HG02840 (cell line): ENCODE measurements around the gene LKAAEAR1.
A peak's percentile ranks its signal among the peaks of the same experiment; 100 is the strongest.

ENCODE experiments used
- ATAC-seq: cut with Tn5 transposase; IDR thresholded peaks from one replicate; pipeline ENCODE4 v1.9.1; 2021; ENCODE audit warnings: mild to moderate bottlenecking, moderate library complexity, moderate number of reproducible peaks; ENCODE audit not compliant: unreplicated experiment, low FRiP score

Gene LKAAEAR1

DNA sequence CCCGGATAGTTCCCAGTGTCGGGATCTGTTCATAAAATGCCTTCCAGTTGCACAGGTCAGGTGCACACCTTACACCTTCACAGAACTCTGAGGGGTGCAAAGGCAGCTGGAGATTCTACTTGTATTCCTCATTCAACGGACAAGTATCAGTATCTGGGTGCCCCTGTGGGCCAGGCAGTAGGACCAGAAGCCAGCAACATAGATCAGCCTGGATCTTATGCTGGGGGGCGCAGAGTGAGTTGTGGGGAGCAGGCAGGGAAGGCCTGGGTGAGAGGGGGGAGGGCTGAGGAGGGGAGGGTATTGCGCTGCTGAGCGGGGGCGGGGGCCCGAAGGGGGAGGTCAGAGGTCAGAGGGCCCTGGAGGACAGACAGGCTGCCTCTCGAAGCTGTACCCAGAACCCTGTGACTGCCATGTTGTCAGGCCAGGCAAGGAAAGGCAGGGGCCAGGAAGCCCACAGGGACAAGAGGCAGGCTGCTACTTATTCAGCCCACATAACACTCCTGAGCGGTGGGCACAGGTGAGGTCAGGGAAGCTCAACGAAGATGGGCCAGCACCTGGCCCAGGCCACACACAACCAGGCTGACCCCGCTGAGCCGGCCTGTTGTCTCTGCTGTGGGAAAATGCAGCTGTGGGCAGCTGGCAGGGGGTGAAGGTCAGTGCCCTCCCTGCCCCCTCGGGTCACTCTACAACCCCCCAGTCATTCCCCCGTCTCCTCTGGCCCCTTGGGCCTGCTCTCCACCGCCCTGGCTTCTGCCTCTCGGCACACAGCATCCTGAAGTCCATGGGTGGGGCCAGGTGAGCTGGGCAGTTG is 3.2 kb downstream of the LKAAEAR1 start:
- ATAC-seq = no peak

DNA sequence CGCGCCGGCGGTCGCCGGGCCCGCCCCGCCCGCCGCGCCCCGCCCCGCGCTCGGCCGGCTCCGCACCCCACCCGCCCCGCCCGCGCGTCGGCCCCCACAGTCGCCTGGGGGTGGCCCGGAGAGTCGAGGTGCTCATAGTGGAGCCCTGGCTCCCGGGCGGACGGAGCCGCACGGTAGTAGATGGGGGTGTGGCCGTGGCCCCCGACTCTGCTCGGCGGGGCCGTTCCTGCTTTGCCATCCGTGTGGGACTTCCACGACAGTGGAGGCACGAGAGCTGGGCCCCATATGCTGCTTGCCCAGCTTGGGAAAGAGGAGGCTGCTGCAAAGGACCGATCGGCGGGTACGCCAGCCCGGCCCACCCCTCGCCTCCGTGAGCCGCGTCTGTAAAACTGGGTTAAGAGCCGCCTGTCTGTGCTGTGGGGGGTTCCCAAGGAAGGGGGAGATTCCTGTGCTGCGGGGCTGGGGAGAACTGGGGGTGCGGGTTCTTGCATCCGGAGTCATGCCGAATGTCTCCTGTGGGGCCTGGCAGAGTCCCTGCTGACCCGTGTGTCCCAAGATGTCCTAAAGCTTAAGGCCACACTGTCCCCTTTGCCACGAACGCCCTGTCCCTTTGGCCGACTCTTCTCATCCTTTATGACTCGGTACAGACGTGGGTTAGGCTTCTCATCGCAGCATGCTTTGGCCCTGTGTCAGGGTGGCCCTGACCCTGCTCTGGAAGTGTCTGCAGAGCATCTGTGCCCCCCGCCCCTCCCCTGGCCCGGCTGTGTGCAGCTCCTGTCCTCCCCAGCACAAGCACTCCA is 4.0 kb downstream of the LKAAEAR1 start, which contains the start of gene OPRL1:
Gene OPRL1, plus strand, starts transcription at position 70 of the 800 bp plus-strand sequence. CDS start 12,639 bp downstream, outside the sequence.
- ATAC-seq = no peak

DNA sequence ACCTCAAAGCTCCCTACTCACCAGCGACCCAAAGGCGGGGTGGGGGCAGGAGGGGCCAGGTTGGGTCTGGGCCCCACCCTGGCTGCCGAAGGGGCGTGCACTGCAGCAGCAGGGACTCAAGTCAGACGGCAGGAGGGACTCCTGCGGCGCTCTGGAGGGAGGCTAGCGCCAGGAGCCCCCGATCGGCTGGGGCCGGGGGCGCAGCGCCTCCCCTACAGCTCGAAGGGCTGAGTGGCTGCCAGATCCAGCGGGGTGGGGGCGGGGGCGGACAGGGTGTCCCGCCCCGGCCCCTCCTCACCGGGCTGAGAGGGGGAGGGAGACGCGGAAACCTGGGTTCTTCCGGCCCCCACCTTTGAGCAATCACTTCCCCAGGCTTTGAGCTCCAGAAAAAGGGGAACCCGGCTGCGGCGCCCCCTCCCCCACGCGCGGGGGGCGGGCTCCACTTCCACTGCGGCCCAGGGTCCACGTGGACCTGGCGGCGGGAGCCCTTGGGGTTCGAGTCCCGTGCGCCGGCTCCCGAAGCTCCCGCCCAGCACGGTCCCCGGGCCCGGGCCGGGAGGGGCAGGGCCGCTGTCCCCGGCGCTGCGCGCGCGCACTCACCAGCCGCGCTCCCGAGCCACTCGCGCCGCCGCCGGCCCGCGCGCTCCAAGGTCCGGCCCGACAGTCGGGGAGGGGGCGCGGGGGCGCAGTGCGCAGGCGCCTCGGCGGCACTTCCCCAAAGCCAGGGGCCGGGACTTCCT is 4.8 kb downstream of the LKAAEAR1 start, which contains the start of gene RGS19:
Gene RGS19, minus strand, starts transcription at position 246 of the 740 bp plus-strand sequence. CDS start 2,632 bp downstream, outside the sequence.
- peak; percentile 35 for ATAC-seq

DNA sequence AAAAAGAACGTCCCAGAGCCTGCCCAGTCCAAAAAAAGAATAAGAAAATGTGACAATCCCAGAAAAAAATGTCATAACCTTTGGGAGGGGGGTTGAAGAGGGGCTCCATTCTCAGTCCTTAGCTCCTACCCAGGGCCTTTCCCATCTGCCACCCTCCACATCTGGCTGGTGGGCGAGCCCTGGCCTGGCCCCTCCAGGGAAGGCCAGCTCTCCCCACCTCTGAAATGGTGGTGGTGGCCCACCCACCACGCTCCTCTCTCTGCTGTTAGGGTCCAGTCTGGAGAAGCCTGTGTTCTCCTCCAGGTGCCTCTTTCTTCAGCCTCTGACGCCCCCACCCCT is 5.3 kb downstream of the LKAAEAR1 start:
- ATAC-seq = no peak

GRCh38 chr20:64077876-64078551 is 6.2 kb downstream of the LKAAEAR1 start:
- ATAC-seq = no peak

- no peak for ATAC-seq
These were observed 6.7 kb downstream of the LKAAEAR1 start for GRCh38 chr20:64077541-64077875.

DNA sequence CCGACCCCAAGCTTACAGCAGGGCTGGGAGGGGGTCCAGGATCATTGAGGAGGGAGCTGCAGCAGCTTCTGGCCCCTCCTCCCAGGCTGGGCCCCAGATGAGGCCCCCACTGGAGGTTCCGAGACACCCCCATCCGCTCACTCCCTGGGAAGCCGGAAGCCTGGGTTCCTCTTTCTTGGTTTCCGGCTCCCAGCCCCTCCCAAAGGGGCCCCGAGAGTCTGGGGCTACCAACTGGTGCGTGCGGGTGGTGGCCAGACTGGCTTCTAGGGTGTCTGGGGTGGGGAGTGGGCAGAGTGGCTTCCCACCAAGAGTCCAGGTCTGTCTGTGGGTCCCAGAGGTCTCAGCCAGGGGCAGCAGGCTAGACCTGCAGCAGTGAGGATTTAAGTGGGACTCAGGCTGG is 7.1 kb downstream of the LKAAEAR1 start:
- no peak for ATAC-seq

DNA sequence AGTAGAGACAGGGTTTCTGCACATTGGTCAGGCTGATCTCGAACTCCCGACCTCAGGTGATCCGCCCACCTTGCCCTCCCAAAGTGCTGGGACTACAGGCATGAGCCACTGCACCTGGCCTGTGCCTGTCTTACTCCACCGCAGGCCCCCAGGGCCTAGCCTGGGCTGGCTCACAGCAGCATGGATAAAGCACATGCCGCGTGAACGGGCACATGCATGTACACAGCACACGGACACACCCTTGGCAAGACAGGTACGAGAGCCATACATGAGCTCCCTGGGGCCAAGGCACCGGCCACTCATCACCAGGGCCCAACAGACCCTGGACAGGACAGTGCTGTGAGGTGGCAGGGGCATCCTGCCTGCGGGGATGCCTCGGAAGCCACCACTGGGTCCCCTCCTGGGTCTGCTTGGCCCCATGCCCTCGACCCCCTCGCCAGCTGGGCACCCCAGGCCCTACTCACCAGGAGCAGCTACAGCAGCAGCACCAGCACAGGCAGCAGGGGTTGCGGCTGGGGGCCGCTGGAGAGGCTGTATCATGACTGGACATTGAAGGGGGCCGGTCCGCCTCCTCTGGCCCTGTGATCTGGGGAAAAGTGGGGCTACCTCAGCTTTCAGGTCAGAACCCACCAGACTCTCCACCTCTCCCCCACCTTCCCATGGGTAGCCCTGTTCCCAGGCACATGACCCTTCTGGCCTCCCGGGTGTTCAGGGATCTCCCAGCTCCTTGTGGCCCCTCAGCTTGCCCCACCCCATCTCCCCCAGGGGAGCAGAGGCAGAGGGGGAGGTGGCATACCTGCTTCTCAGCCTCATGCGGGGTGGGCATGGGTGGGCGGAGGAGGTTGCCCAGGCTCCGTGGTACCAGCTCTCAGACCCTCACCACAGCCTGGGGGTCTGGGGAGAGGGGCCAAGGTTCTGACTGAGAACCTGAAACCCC is 7.9 kb downstream of the LKAAEAR1 start:
- no peak for ATAC-seq

GRCh38 chr20:64075556-64075955 is 8.6 kb downstream of the LKAAEAR1 start:
- ATAC-seq = no peak

GRCh38 chr20:64074963-64075362 is 9.2 kb downstream of the LKAAEAR1 start:
- ATAC-seq = no peak

GRCh38 chr20:64074184-64074789 is 9.9 kb downstream of the LKAAEAR1 start:
- ATAC-seq = no peak

GRCh38 chr20:64073476-64074183 is 10.6 kb downstream of the LKAAEAR1 start:
- ATAC-seq = no peak

GRCh38 chr20:64072498-64073063 is 11.6 kb downstream of the LKAAEAR1 start:
- no peak for ATAC-seq

DNA sequence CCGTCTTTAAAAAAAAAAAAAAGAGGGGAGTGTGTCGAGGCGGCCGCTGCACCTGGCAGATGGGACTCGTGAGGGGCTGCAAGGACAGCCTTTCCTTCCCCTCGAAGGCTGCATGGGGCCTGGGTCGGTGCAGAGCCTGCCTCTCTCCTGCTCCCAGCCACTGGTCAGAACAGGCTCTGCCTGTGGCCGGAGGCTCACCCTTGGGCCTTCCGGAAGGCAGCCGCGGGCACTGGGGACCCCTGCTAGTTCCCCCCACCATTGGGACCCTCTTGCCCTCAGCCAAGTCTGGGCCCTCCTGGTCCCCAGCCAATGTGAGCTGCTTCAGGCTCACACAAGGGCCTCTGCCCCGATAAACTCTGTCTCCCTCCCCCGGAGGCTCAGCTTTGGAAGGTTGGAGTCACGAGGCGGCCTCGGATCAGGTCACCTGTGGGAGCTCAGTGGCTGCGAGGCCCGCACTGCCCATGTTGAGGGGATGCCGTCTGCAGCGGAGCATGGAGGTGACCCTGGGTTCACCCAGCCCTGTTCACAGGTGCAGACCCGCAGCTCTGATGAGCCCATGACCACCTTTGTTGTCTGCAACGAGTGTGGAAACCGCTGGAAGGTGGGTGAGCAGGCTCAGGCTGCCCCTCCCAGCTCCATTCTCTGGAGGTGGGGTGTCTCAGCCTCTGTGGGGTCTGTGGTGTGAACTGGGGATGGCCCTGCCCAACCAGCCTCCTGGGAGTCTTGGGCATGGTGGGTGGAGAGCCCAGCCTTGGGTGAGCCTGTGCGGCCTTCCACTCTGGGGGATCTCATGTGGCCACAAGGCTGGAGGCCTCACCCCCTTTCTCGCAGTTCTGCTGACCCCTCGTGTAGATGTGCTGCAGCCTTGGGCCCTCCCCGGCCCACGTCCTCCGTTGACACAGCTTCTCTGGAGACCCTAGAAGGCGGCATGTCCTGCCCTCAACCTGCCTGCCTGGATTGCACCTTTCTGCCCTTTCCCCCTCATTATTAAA is 12.6 kb downstream of the LKAAEAR1 start:
- no peak for ATAC-seq

DNA sequence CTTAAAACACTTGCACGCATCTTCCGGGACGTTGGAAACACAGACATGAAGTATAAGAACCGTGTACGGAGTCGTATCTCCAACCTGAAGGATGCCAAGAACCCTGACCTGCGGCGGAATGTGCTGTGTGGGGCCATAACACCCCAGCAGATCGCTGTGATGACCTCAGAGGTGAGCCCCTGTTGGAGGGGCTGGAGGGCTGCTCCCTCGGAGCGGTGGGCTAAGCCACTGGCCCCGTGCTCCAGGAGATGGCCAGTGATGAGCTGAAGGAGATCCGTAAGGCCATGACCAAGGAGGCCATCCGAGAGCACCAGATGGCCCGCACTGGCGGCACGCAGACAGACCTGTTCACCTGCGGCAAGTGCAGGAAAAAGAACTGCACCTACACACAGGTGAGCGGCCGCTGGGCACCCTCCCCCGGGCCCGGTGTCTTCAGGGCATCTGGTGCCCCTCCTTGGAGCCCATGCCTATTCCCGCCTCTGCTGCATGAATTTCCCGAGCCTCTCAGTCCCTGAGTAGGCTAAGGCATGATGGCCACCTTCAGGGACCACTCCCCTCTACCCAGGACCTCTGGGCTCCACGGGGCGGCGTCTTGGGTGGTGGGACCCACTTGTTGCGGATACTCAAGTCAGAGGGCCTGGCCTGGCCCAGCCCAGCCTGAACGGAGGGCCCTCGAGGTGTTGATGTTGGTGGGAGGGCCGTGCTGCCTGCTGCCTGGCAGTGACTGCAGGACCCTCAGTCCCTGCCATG is 13.8 kb downstream of the LKAAEAR1 start:
- ATAC-seq = no peak

GRCh38 chr20:64069614-64070243 is 14.5 kb downstream of the LKAAEAR1 start:
- no peak for ATAC-seq
